Spleen (tissue), 11 donors: ENCODE measurements around the gene MORF4L1. TPM values are rescaled to one million over a fixed set of nuclear protein-coding genes. Genes with fewer than 3 reads are reported as not detected.
A peak's percentile ranks its signal among the peaks of the same experiment; 100 is the strongest.

Source experiments
- DNase-seq: peaks from one replicate; pipeline ENCODE4 v3.0.0-alpha.2; 2020
- H3K27ac ChIP-seq, 8 donors: fragments of 200-600 bp; sonication (generic) in 7 of 8; 1 replicate in 4 of 8; 2 replicates in 4 of 8; pipeline versions ENCODE4 v1.5.0 to v1.8.0; 2016 to 2021; ENCODE audit warnings: inconsistent platforms in 4 of 8, mild to moderate bottlenecking in 4 of 8, moderate library complexity in 1 of 8
- H3K27me3 ChIP-seq, 7 donors: fragments of 200-600 bp; sonication (generic) in 6 of 7; replicated peaks in 1 of 7; 1 replicate in 4 of 7; 2 replicates in 3 of 7; pipeline versions ENCODE4 v1.5.0 to v1.8.0; 2016 to 2021; ENCODE audit warnings: inconsistent platforms in 3 of 7, mild to moderate bottlenecking in 1 of 7
- H3K36me3 ChIP-seq, 6 donors: fragments of 200-600 bp; sonication (generic) in 5 of 6; 1 replicate in 4 of 6; 2 replicates in 2 of 6; pipeline versions ENCODE4 v1.5.0 to v1.8.0; 2016 to 2021; ENCODE audit warnings: inconsistent platforms in 2 of 6
- H3K4me1 ChIP-seq, 6 donors: fragments of 200-600 bp; sonication (generic) in 5 of 6; 1 replicate in 3 of 6; 2 replicates in 3 of 6; pipeline versions ENCODE4 v1.5.0 to v1.8.0; 2016 to 2021; ENCODE audit warnings: inconsistent platforms in 3 of 6
- H3K4me3 ChIP-seq, 8 donors: fragments of 200-600 bp; sonication (generic) in 7 of 8; 1 replicate in 4 of 8; 2 replicates in 4 of 8; pipeline versions ENCODE4 v1.5.0 to v1.8.0; 2016 to 2021; ENCODE audit warnings: inconsistent platforms in 4 of 8, mild to moderate bottlenecking in 4 of 8, moderate library complexity in 2 of 8
- H3K9me3 ChIP-seq, 8 donors: fragments of 200-600 bp; sonication (generic) in 7 of 8; 1 replicate in 4 of 8; 2 replicates in 4 of 8; pipeline versions ENCODE4 v1.5.0 to v1.8.0; 2016 to 2021; ENCODE audit warnings: inconsistent platforms in 4 of 8
- POLR2A ChIP-seq, 3 donors: fragments of 450-650 bp; IDR thresholded peaks; one replicate each; pipeline ENCODE4 v1.5.1; 2017; ENCODE audit warnings: antibody characterized with exemption in 3 of 3, mild to moderate bottlenecking in 1 of 3
- POLR2AphosphoS5 ChIP-seq, 3 donors: sonication (generic); formaldehyde crosslinking; IDR thresholded peaks; one replicate each; pipeline ENCODE4 v1.5.1; 2017; ENCODE audit warnings: antibody characterized with exemption in 3 of 3
- WGBS, 5 donors: extraction: QIAGEN DNeasy Blood & Tissue Kit in 3 of 5; methylation state at CpG; one replicate each; pipeline versions ENCODE4 v1.1.5 to v1.1.7; 2013 to 2018; 5-methylcytosine and 5-hydroxymethylcytosine counted together
- intact Hi-C: fragments of 100-400 bp; cut with DNase I; formaldehyde crosslinking; loops from one replicate; pipeline ENCODE4 v1.15.0; 2023; ENCODE audit warnings: low total_unique reads
- polyA plus RNA-seq, 3 donors: library from polyadenylated mRNA; stranded (reverse); fragments of 200-250 nt; gene quantifications; one replicate each; pipeline ENCODE4 v1.2.1, GENCODE V29; 2013
- total RNA-seq, 7 donors: library from RNA; depleted of rRNA in 3 of 7; stranded (reverse); fragments of >200 nt in 3 of 7; fragmentation: NEBNext Ultra II Directional in 4 of 7; extraction: Animal tissue kit (Norgen Biotek cat#: 25700) in 4 of 7; gene quantifications; one replicate each; pipeline versions ENCODE4 v1.1.0 to v1.2.1, GENCODE V29; 2016 to 2021
- TF ChIP-seq, protein P1 (sequence below), 11 experiments: fragments of 200-600 bp in 7 of 11; fragments of 450-650 bp in 4 of 11; sonication (generic) in 4 of 11; IDR thresholded peaks in 8 of 11; conservative IDR thresholded peaks in 3 of 11; 1 replicate in 7 of 11; 2 replicates in 4 of 11; pipeline versions ENCODE4 v1.4.0 to v1.8.0; 2016 to 2021; ENCODE audit warnings: antibody characterized with exemption in 11 of 11, inconsistent platforms in 4 of 11, mild to moderate bottlenecking in 1 of 11
- donor health status: healthy with polysubstance abuse.
- donor health status: DM: no; HTN: no; CAD: no; lungs with moderate emphysema.
- donor health status: DM: no; HTN: no; CAD: no.
- donor health status: Bipolar disorder and iron deficiency.
- donor health status: healthy.
- donor health status: DM: no; HTN: no; CAD: no.
- donor health status: DM: yes; HTN: yes; CAD: no.

The MORF4L1 gene
- total and polyA plus RNA-seq, 10 donors, result 105 to 271 (median 213) TPM

DNA sequence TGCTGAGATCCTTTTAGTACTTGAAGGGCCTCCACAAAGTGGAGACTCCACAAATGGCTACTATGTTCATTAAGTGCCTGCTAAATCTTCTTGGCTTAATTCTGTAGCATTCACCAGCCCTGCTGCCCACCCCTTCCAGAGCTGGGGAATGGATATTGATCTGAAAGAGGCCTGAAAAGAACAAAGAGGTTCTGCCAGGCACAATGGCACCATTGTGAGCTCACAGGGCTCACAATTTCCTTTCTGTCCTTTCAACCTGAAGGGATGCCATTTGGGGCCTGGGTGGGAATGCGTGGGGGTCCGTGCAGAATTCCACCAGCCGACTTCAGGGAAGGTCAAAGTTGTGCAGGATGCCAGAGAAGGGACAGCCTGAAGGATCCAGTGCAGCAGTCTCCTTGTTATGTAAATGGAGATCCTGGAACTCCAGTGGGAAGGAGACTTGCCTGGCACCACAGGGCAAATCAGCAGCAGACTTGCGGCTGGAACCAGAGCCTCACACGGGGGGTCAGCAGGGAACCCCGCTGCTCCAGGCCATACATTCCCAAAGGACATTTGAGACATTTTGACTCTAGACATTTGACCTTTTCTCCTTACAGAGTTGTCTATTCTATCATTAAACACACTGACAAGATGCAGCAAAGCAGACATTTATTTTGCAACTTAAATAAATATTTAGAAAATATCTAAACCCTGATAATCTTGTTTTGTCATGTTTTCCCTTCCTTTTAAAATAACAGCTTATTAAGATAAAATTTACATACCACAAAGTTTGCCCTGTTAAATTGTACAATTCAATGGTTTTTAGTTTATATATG, 21.5 kb upstream of the MORF4L1 start:
- no peak overlapping the region for H3K4me3 ChIP-seq
- WGBS, 5 donors, result 70 to 77% (median 77%) methylated on average over 6 of the region's 6 CpGs
- H3K27me3 ChIP-seq, result no peaks in the 10 kb centered on the region
- H3K36me3 ChIP-seq, result no peaks in the 10 kb centered on the region
- intact Hi-C loops, result no loop called here
- H3K4me1 ChIP-seq, result no peaks in the 10 kb centered on the region
- no peaks in the 10 kb centered on the region for H3K9me3 ChIP-seq
- TF ChIP-seq POLR2A (IDR thresholded peaks at IDR 0.05), result no peak
- no peak for TF ChIP-seq POLR2AphosphoS5 (IDR thresholded peaks at IDR 0.05)
- TF ChIP-seq, protein P1, sequence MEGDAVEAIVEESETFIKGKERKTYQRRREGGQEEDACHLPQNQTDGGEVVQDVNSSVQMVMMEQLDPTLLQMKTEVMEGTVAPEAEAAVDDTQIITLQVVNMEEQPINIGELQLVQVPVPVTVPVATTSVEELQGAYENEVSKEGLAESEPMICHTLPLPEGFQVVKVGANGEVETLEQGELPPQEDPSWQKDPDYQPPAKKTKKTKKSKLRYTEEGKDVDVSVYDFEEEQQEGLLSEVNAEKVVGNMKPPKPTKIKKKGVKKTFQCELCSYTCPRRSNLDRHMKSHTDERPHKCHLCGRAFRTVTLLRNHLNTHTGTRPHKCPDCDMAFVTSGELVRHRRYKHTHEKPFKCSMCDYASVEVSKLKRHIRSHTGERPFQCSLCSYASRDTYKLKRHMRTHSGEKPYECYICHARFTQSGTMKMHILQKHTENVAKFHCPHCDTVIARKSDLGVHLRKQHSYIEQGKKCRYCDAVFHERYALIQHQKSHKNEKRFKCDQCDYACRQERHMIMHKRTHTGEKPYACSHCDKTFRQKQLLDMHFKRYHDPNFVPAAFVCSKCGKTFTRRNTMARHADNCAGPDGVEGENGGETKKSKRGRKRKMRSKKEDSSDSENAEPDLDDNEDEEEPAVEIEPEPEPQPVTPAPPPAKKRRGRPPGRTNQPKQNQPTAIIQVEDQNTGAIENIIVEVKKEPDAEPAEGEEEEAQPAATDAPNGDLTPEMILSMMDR (IDR thresholded peaks at IDR 0.05 in 8 of 11, conservative IDR thresholded peaks at IDR 0.05 in 3 of 11), result no peak
- no peak overlapping the region for H3K27ac ChIP-seq
- peak; percentile 47 for DNase-seq

DNA sequence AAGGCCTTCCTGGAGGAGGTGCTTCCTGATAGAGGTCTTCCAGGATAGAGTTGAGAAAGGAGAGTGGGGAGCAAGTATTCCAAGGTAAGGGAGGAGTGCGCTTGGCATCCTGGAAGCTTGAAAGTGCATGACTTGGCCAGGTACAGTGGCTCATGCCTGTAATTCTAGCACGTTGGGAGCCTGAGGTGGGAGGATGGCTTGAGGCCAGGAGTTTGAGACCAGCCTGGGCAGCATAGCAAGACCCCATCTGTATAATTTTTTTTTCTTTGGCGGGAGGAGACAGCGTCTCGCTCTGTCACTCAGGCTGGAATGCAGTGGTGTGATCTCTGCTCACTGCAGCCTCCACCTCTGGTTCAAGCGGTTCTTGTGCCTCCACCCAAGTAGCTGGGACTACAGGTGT, 19.2 kb upstream of the MORF4L1 start:
- Histone ChIP-seq H3K4me1 (no peaks in the 10 kb centered on the region), H3K9me3 (no peaks in the 10 kb centered on the region), H3K4me3 (no peak overlapping the region), H3K27ac (no peak overlapping the region), H3K27me3 (no peaks in the 10 kb centered on the region), H3K36me3 (no peaks in the 10 kb centered on the region)
- no peak for TF ChIP-seq POLR2AphosphoS5 (IDR thresholded peaks at IDR 0.05)
- intact Hi-C loops, result no loop called here
- DNase-seq, result peak; percentile 2
- WGBS, 5 donors, result 89 to 97% (median 96%) methylated on average over 6 of the region's 6 CpGs

- H3K4me1 ChIP-seq, result peaks cover 0 to 6% (median 4%) of the 10 kb centered on the region in 6 donors
- intact Hi-C loops, result no loop called here
- DNase-seq, result peak; percentile 18
- WGBS, 5 donors, result 81 to 96% (median 92%) methylated on average over 2 of the region's 2 CpGs
- no peaks in the 10 kb centered on the region for H3K27me3 ChIP-seq
- no peaks in the 10 kb centered on the region for H3K36me3 ChIP-seq
- no peak for TF ChIP-seq POLR2A (IDR thresholded peaks at IDR 0.05)
- no peak for TF ChIP-seq POLR2AphosphoS5 (IDR thresholded peaks at IDR 0.05)
- TF ChIP-seq, protein P1 (IDR thresholded peaks at IDR 0.05 in 8 of 11, conservative IDR thresholded peaks at IDR 0.05 in 3 of 11), result no peak
- no peaks in the 10 kb centered on the region for H3K9me3 ChIP-seq
- H3K4me3 ChIP-seq, result no peak overlapping the region
- no peak overlapping the region for H3K27ac ChIP-seq
Measured at GRCh38 chr15:78854833-78855372, 17.8 kb upstream of the MORF4L1 start.

DNA sequence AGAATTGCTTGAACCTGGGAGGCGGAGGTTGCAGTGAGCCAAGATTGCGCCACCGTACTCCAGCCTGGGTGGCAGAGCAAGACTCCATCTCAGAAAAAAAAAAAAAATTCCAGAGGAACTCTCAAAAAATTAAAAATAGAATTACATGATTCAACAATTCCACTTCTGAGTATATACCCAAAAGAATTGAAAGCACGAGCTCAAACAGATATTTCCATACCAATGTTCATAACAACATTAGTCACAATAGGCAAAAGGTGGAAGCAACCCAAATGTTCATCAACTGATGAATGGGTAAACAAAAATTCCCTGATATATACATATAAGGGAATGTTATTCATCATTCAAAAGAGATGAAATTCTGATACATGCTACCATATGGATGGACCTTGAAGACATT, 16.9 kb upstream of the MORF4L1 start:
- intact Hi-C loops, result no loop called here
- no peaks in the 10 kb centered on the region for H3K36me3 ChIP-seq
- no peak overlapping the region for H3K4me3 ChIP-seq
- no peaks in the 10 kb centered on the region for H3K27me3 ChIP-seq
- H3K4me1 ChIP-seq, result peaks cover 0 to 13% (median 7%) of the 10 kb centered on the region in 6 donors
- no peaks in the 10 kb centered on the region for H3K9me3 ChIP-seq
- H3K27ac ChIP-seq, result no peak overlapping the region
- TF ChIP-seq, protein P1 (IDR thresholded peaks at IDR 0.05 in 8 of 11, conservative IDR thresholded peaks at IDR 0.05 in 3 of 11), result no peak
- no peak for TF ChIP-seq POLR2A (IDR thresholded peaks at IDR 0.05)
- TF ChIP-seq POLR2AphosphoS5 (IDR thresholded peaks at IDR 0.05), result no peak
- 57 to 71% (median 63%) methylated on average over 4 of the region's 4 CpGs for WGBS, 5 donors
- no peak for DNase-seq
